GM12875 (cell line): ENCODE results near the gene PLPP4.

Experiments
- H3K4me3 ChIP-seq: one replicate; pipeline ENCODE4 v1.5.1; 2011; ENCODE audit warnings: low read depth, low read length, control low read depth
- CTCF ChIP-seq: IDR thresholded peaks from 2 replicates; pipeline ENCODE4 v1.5.1; 2011; ENCODE audit warnings: low read depth, mild to moderate bottlenecking, control low read depth, inconsistent platforms, low read length, moderate library complexity, borderline replicate concordance; ENCODE audit not compliant: insufficient read depth

Gene PLPP4

GRCh38 chr10:120433141-120433540, 23.9 kb upstream of the PLPP4 start:
- no peak for TF ChIP-seq CTCF
- no peak overlapping the region for H3K4me3 ChIP-seq

GRCh38 chr10:120436439-120437112, 20.5 kb upstream of the PLPP4 start:
- H3K4me3 ChIP-seq = no peak overlapping the region
- no peak for TF ChIP-seq CTCF

- H3K4me3 ChIP-seq = no peak overlapping the region
- TF ChIP-seq CTCF = no peak
Observed at GRCh38 chr10:120437541-120437940, 19.5 kb upstream of the PLPP4 start.

- H3K4me3 ChIP-seq = no peak overlapping the region
- TF ChIP-seq CTCF = no peak
Observed at GRCh38 chr10:120451968-120452367, 5.1 kb upstream of the PLPP4 start.

- no peak for TF ChIP-seq CTCF
- no peak overlapping the region for H3K4me3 ChIP-seq
Observed at GRCh38 chr10:120453319-120453718, 3.7 kb upstream of the PLPP4 start.

GRCh38 chr10:120453886-120454285, 3.1 kb upstream of the PLPP4 start:
- no peak overlapping the region for H3K4me3 ChIP-seq
- no peak for TF ChIP-seq CTCF

- H3K4me3 ChIP-seq = no peak overlapping the region
- TF ChIP-seq CTCF = no peak
Observed at GRCh38 chr10:120455004-120455403, 2.0 kb upstream of the PLPP4 start.
